ENCODE measurements around the gene LRCOL1.

LRCOL1 gene

DNA sequence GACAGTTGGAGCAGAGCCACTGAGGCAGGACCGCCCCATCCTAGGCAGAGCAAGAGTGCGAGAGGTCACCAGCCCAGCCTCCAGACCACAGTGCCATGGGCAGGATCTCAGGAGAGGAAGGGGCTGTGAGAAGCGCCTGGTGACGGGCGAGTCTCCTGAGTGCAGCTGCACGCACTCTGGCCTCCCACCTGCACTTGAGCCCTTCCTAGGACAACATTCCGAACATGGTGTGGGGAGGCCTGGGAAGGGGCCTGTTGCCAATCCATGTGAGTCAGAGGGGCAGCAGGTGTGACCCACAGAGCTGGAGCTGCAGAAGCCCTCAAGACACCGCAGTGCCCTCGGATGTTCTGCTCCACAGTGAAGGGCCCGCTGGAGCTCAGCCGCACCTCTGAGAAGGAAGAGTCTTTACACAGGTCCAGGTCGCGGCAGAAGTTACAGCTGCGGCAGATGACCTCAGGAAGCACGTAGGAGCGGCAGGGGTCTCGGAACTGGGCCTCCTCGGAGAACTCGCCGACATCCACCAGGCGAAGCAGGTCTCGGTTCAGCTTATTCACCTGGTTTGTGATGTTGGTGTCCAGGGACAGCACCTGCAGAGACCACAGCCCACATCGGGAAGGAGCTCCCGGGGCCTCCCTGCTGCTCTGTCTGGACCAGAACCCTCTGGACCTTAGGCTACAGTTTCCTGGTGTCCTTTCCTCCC, 15.5 kb upstream of the LRCOL1 start:
- TF ChIP-seq, protein P1, sequence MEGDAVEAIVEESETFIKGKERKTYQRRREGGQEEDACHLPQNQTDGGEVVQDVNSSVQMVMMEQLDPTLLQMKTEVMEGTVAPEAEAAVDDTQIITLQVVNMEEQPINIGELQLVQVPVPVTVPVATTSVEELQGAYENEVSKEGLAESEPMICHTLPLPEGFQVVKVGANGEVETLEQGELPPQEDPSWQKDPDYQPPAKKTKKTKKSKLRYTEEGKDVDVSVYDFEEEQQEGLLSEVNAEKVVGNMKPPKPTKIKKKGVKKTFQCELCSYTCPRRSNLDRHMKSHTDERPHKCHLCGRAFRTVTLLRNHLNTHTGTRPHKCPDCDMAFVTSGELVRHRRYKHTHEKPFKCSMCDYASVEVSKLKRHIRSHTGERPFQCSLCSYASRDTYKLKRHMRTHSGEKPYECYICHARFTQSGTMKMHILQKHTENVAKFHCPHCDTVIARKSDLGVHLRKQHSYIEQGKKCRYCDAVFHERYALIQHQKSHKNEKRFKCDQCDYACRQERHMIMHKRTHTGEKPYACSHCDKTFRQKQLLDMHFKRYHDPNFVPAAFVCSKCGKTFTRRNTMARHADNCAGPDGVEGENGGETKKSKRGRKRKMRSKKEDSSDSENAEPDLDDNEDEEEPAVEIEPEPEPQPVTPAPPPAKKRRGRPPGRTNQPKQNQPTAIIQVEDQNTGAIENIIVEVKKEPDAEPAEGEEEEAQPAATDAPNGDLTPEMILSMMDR (IDR thresholded peaks at IDR 0.05; ENCODE audit: low read depth, low read length), result no peak
- DNase-seq (ENCODE audit: extremely low read depth, low read depth), result no peak

DNA sequence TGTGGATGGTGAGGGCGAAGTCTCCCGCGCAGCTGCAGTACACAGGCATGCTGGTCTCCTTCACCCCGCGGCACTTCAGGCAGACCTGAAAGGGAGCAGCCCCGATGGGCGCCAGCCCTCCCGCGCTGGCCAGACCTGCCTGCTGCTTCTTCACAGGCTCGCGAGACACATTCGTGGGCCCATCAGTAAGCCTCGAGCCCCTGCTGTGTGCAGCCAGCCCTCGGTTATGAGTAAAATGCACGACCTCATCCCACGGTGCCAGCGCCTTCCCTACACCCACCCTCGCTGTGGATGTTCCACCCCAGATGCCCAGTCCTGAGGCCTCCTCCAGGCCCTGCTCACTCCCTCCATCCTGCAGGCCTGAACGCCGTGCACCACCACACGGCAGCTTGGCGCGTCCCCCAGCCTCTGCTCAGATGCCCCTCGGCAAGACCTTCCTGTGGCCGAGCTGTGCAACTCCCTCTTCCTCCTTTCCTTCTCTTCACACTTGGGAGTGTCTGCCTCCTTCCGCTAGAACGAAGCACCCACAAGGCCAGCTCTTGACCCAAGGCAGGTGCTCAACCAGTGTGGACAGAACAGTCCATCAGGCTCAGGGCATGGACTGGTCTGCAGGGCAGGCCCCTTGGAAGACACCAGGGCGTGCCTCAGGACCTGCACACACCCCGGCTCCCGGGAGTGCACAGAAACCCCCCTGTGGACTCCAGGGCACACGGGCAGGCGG, 14.7 kb upstream of the LRCOL1 start:
- no peak for DNase-seq (ENCODE audit: extremely low read depth, low read depth)
- TF ChIP-seq, protein P1 (IDR thresholded peaks at IDR 0.05; ENCODE audit: low read depth, low read length), result no peak

DNA sequence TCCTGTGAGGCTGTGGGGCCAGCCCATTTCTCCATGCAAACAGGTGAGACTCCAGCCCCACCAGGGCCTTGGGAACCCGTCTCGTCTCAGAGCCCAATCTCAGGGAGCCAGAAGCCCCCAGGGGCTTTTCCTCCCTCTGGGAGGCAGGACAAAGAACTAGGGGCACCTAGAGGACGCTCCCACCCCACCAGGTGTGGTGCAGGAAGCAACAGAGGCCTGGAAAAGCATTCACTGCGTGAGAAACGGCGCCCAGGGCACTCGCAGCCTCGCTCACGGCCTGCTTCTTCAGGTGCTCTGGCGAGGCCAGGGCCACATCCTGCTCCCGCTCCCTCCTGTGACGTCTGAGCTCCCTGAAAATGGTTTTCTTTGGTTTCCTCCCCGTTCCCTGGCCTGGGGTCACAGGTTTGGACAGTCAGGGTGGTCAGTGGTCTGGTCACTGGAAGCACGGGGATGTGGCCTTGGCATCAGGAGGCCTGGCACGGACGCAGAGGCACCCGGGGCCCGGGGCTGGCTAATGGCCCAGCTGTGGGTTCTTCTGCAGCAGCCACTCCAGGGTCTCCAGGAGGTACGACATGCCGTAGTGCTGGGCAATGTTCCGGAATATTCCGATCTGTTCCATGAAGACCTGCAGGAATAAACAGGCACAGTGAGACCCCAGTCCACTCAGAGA, 13.9 kb upstream of the LRCOL1 start:
- no peak for DNase-seq (ENCODE audit: extremely low read depth, low read depth)
- TF ChIP-seq, protein P1 (IDR thresholded peaks at IDR 0.05; ENCODE audit: low read depth, low read length), result no peak

DNA sequence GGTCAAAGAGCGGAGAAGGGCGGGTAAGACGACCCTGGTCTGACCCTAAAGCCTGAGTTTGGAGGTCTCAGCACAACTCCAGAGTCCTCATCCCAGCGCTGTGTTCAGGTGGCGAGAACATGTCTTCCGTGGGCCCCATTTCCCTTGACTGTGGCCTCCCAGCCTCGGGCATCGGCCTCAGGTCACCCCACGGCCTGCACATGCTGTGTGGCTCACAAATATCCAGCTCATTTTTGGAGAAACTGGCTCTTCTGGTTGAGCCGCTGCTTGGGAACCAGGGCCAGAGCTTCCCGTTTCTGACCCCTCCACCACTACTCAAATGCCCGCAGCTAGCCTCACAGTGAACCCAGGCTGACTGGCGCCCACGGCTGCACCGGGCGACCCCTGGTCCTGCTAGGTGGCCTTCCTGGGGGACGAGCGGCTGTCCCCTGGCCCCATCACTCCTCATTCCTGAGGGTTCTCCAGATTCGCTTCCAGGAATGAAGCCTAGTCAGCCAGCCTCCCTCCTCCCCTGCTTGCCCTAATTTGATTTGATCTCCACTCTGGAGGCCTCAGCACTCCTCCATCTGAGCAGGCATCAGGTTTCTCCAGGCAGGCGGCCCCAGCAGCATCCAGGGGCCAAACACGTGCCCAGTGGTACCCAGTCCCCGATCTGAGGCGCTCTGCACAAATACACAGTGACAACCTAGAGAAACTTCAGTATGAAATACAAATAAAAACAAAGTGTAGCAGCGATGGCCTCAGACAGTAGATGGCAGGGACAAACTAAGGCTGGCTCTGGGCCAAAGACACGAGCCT, 12.9 kb upstream of the LRCOL1 start:
- DNase-seq (ENCODE audit: extremely low read depth, low read depth), result no peak
- TF ChIP-seq, protein P1 (IDR thresholded peaks at IDR 0.05; ENCODE audit: low read depth, low read length), result no peak

DNA sequence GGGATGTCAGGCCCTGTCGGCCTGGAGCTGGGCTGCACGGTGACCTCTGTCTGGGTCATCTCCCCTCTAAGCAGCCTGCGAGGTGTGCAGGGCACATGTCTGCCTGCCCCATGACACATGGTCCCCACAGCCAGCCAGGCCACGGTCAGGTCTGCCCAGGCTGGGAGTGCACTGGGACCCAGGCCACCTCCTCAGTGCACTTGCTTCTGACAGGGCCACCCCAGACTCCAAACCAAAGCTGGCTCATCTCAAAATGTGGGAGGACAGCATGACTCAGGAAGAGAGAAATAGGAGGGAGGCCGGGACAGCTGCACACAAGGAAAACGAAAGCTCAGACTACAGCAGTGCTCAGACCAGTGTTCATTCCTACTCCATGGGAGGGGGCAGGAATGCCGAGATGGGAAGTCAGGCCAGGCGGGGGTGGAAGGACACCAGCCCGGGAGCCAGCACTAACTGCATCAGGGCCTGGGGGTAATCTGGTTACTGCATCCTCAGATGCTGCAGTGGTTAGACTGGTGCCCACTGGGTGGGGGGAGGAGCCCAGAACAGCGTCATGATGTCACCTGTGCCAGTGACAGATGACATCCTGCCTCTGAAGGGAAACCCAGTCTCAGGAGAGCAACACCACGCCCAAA, 12.2 kb upstream of the LRCOL1 start:
- TF ChIP-seq, protein P1 (IDR thresholded peaks at IDR 0.05; ENCODE audit: low read depth, low read length), result no peak
- DNase-seq (ENCODE audit: extremely low read depth, low read depth), result no peak

DNA sequence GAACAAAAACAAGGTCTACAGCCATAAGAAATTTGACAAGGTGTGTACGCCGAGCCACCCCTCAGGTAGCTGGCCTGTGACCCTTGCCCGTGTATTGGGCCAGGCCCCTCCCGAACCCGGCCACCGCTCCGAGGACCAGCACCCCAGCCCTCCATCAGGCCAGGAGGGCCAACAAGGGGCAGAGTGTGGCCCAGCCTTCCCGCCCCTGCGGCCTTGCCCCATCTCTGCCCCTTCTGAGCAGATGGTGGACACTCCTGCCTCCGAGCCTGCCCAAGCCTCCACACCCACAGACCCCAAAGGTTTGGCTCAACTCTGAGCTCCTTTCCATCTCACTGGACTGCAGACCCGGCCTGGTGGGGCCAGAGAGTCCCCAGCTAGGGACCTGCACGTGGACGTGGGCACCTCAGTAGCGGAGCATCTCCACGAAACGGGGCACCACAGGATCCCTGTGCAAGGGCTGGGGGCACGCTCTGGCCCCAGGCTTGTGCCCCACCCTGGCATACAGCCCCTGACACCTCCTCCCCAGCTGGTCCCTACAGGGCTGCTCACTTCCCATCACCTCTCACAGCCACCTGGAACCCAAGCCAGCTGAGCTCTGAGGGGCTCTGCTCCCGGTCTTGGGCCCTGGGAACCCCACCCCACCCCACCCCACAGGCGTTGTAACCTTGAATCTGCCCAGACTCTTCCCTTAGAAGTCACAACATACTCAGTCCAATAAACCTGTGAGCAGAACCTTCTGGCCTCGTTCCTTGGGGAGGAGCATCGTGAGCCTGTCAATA, 11.5 kb upstream of the LRCOL1 start:
- DNase-seq (ENCODE audit: extremely low read depth, low read depth), result no peak
- TF ChIP-seq, protein P1 (IDR thresholded peaks at IDR 0.05; ENCODE audit: low read depth, low read length), result no peak

All from AG09319 (cell line).